Mucosa of rectum (tissue), 2 donors: ENCODE measurements around the gene ID3.

Experiments
- H3K27ac ChIP-seq, 2 donors: one replicate each; pipeline ENCODE4 v1.7.0; 2013; ENCODE audit warnings: inconsistent platforms in 2 of 2, low read depth in 2 of 2, low read length in 2 of 2
- H3K27me3 ChIP-seq, 2 donors: one replicate each; pipeline ENCODE4 v1.7.0; 2013; ENCODE audit warnings: low read length in 2 of 2; ENCODE audit not compliant: control insufficient read depth in 2 of 2, insufficient read depth in 2 of 2
- H3K36me3 ChIP-seq, 2 donors: one replicate each; pipeline ENCODE4 v1.7.0; 2013; ENCODE audit warnings: low read length in 2 of 2; ENCODE audit not compliant: control insufficient read depth in 2 of 2, insufficient read depth in 2 of 2
- H3K4me1 ChIP-seq, 2 donors: one replicate each; pipeline ENCODE4 v1.7.0; 2013; ENCODE audit warnings: low read length in 2 of 2, mild to moderate bottlenecking in 1 of 2; ENCODE audit not compliant: control insufficient read depth in 2 of 2, insufficient read depth in 2 of 2
- H3K4me3 ChIP-seq, 2 donors: one replicate each; pipeline ENCODE4 v1.7.0; 2013; ENCODE audit warnings: low read length in 2 of 2
- H3K9ac ChIP-seq, 2 donors: one replicate each; pipeline ENCODE4 v1.7.0; 2013; ENCODE audit warnings: low read length in 2 of 2, low read depth in 1 of 2, mild to moderate bottlenecking in 1 of 2
- H3K9me3 ChIP-seq, 2 donors: one replicate each; pipeline ENCODE4 v1.7.0; 2013; ENCODE audit warnings: low read length in 2 of 2; ENCODE audit not compliant: control insufficient read depth in 2 of 2
- donor health status: healthy.
- donor health status: Normal muscosa, but diverticular disease.

ID3 gene

GRCh38 chr1:23514111-23514679, 45.1 kb downstream of the ID3 start:
- Histone ChIP-seq H3K9me3 (no peaks in the 10 kb centered on the region), H3K36me3 (peaks cover 23 to 48% of the 10 kb centered on the region in 2 donors), H3K27me3 (no peaks in the 10 kb centered on the region), H3K4me1 (no peaks in the 10 kb centered on the region), H3K27ac (no peak overlapping the region), H3K4me3 (no peak overlapping the region), H3K9ac (no peak overlapping the region)

GRCh38 chr1:23509896-23510295, 49.4 kb downstream of the ID3 start:
- Histone ChIP-seq H3K27ac (no peak overlapping the region), H3K36me3 (peaks cover 11 to 33% of the 10 kb centered on the region in 2 donors), H3K4me1 (no peaks in the 10 kb centered on the region), H3K4me3 (no peak overlapping the region), H3K27me3 (no peaks in the 10 kb centered on the region), H3K9me3 (no peaks in the 10 kb centered on the region), H3K9ac (no peak overlapping the region)
